ENCODE data around the gene ABCA7. TPM values are rescaled to one million over a fixed set of nuclear protein-coding genes. Genes with fewer than 3 reads are reported as not detected.

The ABCA7 gene
- total RNA-seq, 1 donor = 33.3 TPM

DNA sequence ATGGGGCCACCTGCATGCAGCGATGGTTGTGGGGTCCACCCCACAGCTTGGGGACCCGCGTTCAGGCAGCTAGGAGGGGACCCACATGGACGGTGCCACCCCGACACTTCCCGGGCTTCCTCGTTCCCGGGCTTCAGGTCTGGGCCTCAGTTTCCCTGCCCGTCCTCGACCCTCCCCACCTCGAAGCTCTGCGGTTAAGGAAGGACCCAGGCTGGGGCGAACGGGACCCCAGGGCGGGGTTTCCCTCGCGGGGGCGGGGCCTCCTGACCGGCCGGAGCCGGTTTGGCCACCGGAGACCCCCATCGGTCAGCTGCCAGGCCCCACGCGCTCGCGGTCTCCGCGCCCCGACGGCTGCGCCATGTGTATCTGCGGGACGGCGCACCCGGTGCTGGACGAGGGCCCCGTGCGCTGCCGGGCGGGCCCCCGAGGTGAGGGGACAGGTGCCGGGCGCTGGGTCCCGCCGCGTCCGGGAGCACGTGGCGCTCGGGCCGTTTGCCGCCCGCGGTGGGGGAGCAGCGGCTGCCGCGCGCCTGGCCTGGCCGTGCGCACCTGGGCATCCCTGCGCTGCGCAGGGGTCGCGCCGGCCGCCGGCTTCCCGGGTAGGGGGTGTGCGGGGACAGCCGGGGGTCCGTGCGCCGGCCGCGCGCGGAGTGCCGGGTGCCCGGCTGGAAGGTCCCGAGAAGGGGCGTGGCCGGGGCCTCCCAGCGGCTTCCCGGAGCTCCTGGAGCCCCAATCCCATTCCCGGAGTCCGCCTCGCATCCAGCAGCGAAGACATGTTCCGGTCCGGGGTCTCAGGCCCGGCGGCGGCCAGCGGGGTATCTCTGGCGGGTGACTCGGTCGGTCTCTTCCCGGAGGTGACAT lies 31.3 kb downstream of the ABCA7 start:
- peaks cover 50% of the 10 kb centered on the region for H3K27me3 ChIP-seq (ENCODE audit: insufficient read depth, low read length)
- H3K4me1 ChIP-seq (ENCODE audit: insufficient read depth, low read length) = no peaks in the 10 kb centered on the region
- TF ChIP-seq, protein P1, sequence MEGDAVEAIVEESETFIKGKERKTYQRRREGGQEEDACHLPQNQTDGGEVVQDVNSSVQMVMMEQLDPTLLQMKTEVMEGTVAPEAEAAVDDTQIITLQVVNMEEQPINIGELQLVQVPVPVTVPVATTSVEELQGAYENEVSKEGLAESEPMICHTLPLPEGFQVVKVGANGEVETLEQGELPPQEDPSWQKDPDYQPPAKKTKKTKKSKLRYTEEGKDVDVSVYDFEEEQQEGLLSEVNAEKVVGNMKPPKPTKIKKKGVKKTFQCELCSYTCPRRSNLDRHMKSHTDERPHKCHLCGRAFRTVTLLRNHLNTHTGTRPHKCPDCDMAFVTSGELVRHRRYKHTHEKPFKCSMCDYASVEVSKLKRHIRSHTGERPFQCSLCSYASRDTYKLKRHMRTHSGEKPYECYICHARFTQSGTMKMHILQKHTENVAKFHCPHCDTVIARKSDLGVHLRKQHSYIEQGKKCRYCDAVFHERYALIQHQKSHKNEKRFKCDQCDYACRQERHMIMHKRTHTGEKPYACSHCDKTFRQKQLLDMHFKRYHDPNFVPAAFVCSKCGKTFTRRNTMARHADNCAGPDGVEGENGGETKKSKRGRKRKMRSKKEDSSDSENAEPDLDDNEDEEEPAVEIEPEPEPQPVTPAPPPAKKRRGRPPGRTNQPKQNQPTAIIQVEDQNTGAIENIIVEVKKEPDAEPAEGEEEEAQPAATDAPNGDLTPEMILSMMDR (IDR thresholded peaks at IDR 0.05; ENCODE audit: extremely low read depth, low read depth, low read length) = no peak
- no peak overlapping the region for H3K27ac ChIP-seq (ENCODE audit: low read depth, low read length)
- no peaks in the 10 kb centered on the region for H3K36me3 ChIP-seq (ENCODE audit: insufficient read depth, low read length)
- H3K4me3 ChIP-seq (ENCODE audit: insufficient read depth, low read length) = no peak overlapping the region
- H3K79me2 ChIP-seq (ENCODE audit: insufficient read depth, low read length) = no peaks in the 10 kb centered on the region
- DNase-seq (ENCODE audit: insufficient read length, low spot score, missing footprints) = no peak
- H2AFZ ChIP-seq (ENCODE audit: low read length) = no peak overlapping the region
- no peak overlapping the region for H3K4me2 ChIP-seq (ENCODE audit: insufficient read depth, low read length)
- no peaks in the 10 kb centered on the region for H3K9me3 ChIP-seq (ENCODE audit: low read depth, low read length)
- H4K20me1 ChIP-seq (ENCODE audit: insufficient read depth, low read length) = no peaks in the 10 kb centered on the region

DNA sequence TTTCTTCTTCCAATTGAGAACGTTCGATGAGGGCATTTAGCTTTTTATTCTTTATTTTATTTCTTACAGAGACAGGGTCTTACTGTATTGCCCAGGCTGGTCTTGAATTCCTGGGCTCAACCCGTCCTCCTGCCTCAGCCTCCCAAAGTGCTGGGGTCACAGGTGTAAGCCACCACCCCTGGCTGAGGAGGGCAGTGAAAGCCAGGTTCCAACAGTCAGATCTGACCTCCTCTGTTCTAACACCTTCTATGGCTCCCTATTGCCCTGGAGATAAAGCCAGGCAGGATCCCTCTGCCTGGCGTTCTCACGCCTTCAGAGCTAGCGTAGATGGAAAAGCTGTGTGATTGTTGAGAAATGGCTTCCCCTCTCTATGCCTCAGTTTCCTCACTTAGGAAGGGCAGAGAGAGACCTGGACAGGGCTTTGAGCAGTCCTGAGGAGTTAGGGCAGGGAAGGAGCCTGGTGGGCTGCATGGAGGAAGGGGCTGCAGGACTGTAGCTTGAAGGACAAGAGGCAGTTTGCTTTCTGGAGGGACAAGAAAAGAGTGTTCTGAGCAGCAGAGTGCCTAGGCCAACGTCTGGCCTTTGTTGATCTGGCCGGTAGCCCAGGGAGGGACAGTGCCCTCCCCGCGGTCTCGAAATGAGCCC lies 32.6 kb downstream of the ABCA7 start:
- Histone ChIP-seq H2AFZ (ENCODE audit: low read length) (no peak overlapping the region), H3K27ac (ENCODE audit: low read depth, low read length) (no peak overlapping the region)

DNA sequence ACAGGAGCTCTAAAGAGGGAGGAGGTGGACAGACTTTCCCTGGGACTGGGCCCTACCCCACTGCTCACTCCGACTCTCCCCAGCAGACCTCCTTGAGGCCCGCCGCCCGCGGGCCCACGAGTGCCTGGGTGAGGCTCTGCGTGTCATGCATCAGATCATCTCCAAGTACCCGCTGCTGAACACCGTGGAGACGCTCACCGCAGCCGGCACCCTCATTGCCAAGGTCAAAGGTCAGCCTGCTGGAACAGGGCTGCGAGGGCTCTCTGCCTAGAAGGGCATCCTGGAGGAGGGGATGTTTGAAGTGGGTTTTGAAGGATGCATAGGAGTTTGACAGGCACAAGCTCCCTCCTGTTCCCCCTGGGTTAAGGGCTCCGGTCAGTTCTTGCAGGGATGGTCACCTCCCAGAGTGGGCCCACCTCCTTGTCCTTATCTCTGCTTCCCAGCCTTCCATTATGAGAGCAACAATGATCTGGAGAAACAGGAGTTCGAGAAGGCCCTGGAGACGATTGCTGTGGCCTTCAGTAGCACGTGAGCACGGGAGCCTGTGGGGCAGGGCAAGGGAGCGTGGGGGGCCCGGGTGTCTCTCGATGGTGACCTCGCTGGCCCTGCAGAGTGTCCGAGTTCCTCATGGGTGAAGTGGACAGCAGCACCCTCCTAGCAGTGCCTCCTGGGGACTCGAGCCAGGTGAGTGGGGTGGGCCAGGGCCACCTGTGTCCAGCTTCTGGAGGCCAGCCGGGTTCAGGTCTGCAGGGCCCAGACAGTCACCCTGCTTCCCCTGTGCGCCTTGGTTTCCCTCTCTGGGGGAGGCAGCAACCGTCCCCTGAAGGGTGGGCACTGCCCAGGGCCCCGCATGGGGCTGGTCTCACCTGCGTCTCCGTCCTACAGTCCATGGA lies 33.4 kb downstream of the ABCA7 start:
- H2AFZ ChIP-seq (ENCODE audit: low read length) = no peak overlapping the region
- H4K20me1 ChIP-seq (ENCODE audit: insufficient read depth, low read length) = no peaks in the 10 kb centered on the region
- peaks cover 31% of the 10 kb centered on the region for H3K27me3 ChIP-seq (ENCODE audit: insufficient read depth, low read length)
- TF ChIP-seq, protein P1 (IDR thresholded peaks at IDR 0.05; ENCODE audit: extremely low read depth, low read depth, low read length) = no peak
- no peak for DNase-seq (ENCODE audit: insufficient read length, low spot score, missing footprints)
- no peak overlapping the region for H3K4me3 ChIP-seq (ENCODE audit: insufficient read depth, low read length)
- H3K79me2 ChIP-seq (ENCODE audit: insufficient read depth, low read length) = no peaks in the 10 kb centered on the region
- H3K9me3 ChIP-seq (ENCODE audit: low read depth, low read length) = no peaks in the 10 kb centered on the region
- H3K27ac ChIP-seq (ENCODE audit: low read depth, low read length) = no peak overlapping the region
- H3K4me2 ChIP-seq (ENCODE audit: insufficient read depth, low read length) = no peak overlapping the region
- H3K36me3 ChIP-seq (ENCODE audit: insufficient read depth, low read length) = no peaks in the 10 kb centered on the region
- no peaks in the 10 kb centered on the region for H3K4me1 ChIP-seq (ENCODE audit: insufficient read depth, low read length)

More for the DNA sequence above, 32.6 kb downstream of the ABCA7 start:
- no peak overlapping the region for H3K4me3 ChIP-seq (ENCODE audit: insufficient read depth, low read length)
- no peaks in the 10 kb centered on the region for H3K79me2 ChIP-seq (ENCODE audit: insufficient read depth, low read length)
- peaks cover 38% of the 10 kb centered on the region for H3K27me3 ChIP-seq (ENCODE audit: insufficient read depth, low read length)
- no peaks in the 10 kb centered on the region for H3K36me3 ChIP-seq (ENCODE audit: insufficient read depth, low read length)
- H3K9me3 ChIP-seq (ENCODE audit: low read depth, low read length) = no peaks in the 10 kb centered on the region
- no peak for DNase-seq (ENCODE audit: insufficient read length, low spot score, missing footprints)
- no peak overlapping the region for H3K4me2 ChIP-seq (ENCODE audit: insufficient read depth, low read length)
- no peaks in the 10 kb centered on the region for H3K4me1 ChIP-seq (ENCODE audit: insufficient read depth, low read length)
- TF ChIP-seq, protein P1 (IDR thresholded peaks at IDR 0.05; ENCODE audit: extremely low read depth, low read depth, low read length) = no peak
- H4K20me1 ChIP-seq (ENCODE audit: insufficient read depth, low read length) = no peaks in the 10 kb centered on the region
